Measurements from ENCODE around the gene MAST4.

MAST4 gene

DNA sequence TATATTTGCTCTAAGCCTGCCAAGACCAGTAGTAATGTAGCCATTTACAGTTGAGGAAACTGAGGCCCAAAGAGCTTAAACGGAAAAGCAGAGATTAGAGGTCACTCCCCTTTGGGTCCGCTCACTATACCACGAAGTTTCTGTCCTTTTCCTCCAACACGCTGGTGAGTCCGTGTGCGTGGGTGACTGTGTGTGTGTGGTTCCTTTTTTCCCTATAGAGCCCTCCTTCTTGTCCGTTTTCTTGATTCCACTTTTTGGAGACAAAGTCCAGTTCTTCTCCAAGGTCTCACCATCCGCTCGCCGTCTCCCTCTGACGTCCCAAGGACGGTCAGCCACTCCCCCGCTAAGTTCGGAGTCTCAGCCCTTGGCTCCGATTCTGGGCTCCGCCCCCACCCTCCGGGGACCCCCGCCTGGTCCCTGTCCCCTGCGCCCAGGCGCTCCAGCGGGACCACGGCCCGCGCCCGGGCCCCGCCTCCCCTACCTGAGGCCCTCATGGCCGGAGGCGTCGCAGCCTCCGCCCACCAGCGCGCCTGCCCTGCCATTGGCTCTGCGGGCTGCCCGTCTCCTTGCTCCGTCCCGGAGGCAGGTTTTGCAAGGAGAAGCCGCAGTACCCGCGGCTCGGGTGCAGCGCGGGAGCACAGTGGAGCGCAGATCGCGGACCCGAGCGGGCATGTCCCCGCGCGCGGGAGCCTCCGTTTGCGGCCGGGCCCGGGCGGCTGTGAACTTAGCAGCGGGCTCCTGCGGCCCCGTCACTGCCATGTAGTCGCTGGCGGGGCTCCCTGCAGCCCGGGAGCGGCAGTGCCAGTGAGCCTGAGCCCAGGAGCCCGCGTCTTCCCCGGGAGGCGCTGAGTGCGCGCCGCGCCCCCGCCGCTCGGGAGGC lies at the start of gene MAST4:
MAST4 (plus strand) TSS at position 638 of the 880 bp plus-strand sequence. CDS start 263 bp downstream, outside the sequence.
- Histone ChIP-seq H3K36me3 (replicated peaks; ENCODE audit: low read depth, low read length) (no peaks in the 10 kb centered on the region), H2AFZ (ENCODE audit: low read depth, low read length) (peak within 1 kb of the TSS; percentile 54), H3K27me3 (ENCODE audit: low read depth, low read length) (peaks cover 65% of the 10 kb centered on the region), H3K9ac (ENCODE audit: low read length) (peak within 1 kb of the TSS; percentile 44), H3K4me2 (ENCODE audit: low read length) (peak within 1 kb of the TSS; percentile 97), H4K20me1 (ENCODE audit: insufficient read depth, low read length) (no peaks in the 10 kb centered on the region), H3K9me3 (ENCODE audit: insufficient read depth, low read length) (no peaks in the 10 kb centered on the region), H3K27ac (ENCODE audit: low read length) (no peak within 1 kb of the TSS), H3K79me2 (ENCODE audit: low read length) (no peaks in the 10 kb centered on the region), H3K4me1 (ENCODE audit: low read length) (peaks cover 9% of the 10 kb centered on the region), H3K4me3 (ENCODE audit: low read length) (peak within 1 kb of the TSS; percentile 86)
- no peak for TF ChIP-seq CTCF (IDR thresholded peaks at IDR 0.05; ENCODE audit: low read depth, low read length)
- no peak for TF ChIP-seq EZH2phosphoT487 (IDR thresholded peaks at IDR 0.05; ENCODE audit: low read depth)

DNA sequence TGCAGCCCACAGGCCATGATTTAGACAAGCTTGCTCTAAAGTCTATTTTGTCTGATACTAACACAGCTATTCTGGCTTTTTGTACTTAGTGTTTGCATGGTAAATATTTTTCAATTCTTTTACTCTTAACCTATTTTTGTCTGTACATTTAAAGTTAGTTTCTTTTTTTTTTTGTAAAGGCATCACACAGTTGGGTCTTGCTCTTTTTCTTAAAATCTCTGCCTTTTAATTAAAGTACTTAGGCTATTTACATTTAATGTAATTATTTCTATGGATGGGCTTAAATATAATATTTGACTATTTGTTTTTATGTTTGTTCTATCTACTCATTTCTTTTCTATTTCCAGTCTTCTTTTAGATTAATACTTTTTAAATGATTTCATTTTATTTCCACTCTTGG lies 49.7 kb upstream of the MAST4 start:
- Histone ChIP-seq H3K4me3 (ENCODE audit: low read length) (no peak overlapping the region), H3K4me2 (ENCODE audit: low read length) (no peak overlapping the region), H3K4me1 (ENCODE audit: low read length) (no peaks in the 10 kb centered on the region), H3K36me3 (replicated peaks; ENCODE audit: low read depth, low read length) (no peaks in the 10 kb centered on the region), H2AFZ (ENCODE audit: low read depth, low read length) (no peak overlapping the region), H3K9me3 (ENCODE audit: insufficient read depth, low read length) (no peaks in the 10 kb centered on the region), H3K27me3 (ENCODE audit: low read depth, low read length) (peaks cover 3% of the 10 kb centered on the region; the same call in 1 of the 2 replicates), H4K20me1 (ENCODE audit: insufficient read depth, low read length) (no peaks in the 10 kb centered on the region), H3K27ac (ENCODE audit: low read length) (no peak overlapping the region), H3K79me2 (ENCODE audit: low read length) (no peaks in the 10 kb centered on the region), H3K9ac (ENCODE audit: low read length) (no peak overlapping the region)
- no peak for TF ChIP-seq EZH2phosphoT487 (IDR thresholded peaks at IDR 0.05; ENCODE audit: low read depth)
- TF ChIP-seq CTCF (IDR thresholded peaks at IDR 0.05; ENCODE audit: low read depth, low read length), result no peak

- no peak for TF ChIP-seq EZH2phosphoT487 (IDR thresholded peaks at IDR 0.05; ENCODE audit: low read depth)
- TF ChIP-seq CTCF (IDR thresholded peaks at IDR 0.05; ENCODE audit: low read depth, low read length), result no peak
- H3K79me2 ChIP-seq (ENCODE audit: low read length), result no peaks in the 10 kb centered on the region
- no peaks in the 10 kb centered on the region for H3K9me3 ChIP-seq (ENCODE audit: insufficient read depth, low read length)
- H3K27ac ChIP-seq (ENCODE audit: low read length), result no peak overlapping the region
- peaks cover 30% of the 10 kb centered on the region for H3K27me3 ChIP-seq (ENCODE audit: low read depth, low read length)
- H4K20me1 ChIP-seq (ENCODE audit: insufficient read depth, low read length), result 0 out of 2 replicates have a peak, but pooled peaks cover 5% of the 10 kb centered on the region
- H3K4me3 ChIP-seq (ENCODE audit: low read length), result no peak overlapping the region
- no peaks in the 10 kb centered on the region for H3K36me3 ChIP-seq (replicated peaks; ENCODE audit: low read depth, low read length)
- H3K4me1 ChIP-seq (ENCODE audit: low read length), result peaks cover 18% of the 10 kb centered on the region
- H3K4me2 ChIP-seq (ENCODE audit: low read length), result no peak overlapping the region
- H2AFZ ChIP-seq (ENCODE audit: low read depth, low read length), result no peak overlapping the region
- no peak overlapping the region for H3K9ac ChIP-seq (ENCODE audit: low read length)
These were observed 44.9 kb upstream of the MAST4 start for GRCh38 chr5:66551338-66551737.

DNA sequence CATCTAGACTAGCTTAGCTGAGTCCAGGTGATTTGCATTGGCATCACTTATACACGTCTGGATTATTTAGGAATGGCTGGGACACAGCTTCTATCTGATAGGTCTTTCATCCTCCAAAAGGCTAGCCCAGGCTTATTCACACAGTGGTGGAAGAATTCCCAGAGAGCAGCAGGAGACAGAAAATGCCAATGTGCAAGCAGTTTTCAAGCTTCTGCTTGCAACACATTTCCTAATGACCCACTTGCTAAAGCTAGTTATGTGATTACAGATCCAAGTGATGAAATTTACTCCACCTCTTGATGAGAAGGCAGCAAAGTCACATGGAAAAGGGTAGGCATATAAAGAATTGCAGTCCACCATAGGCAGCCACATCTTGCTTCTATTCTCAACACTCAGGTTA lies 44.2 kb upstream of the MAST4 start:
- Histone ChIP-seq H2AFZ (ENCODE audit: low read depth, low read length) (no peak overlapping the region), H3K79me2 (ENCODE audit: low read length) (no peaks in the 10 kb centered on the region), H3K27me3 (ENCODE audit: low read depth, low read length) (peaks cover 34% of the 10 kb centered on the region), H3K4me3 (ENCODE audit: low read length) (no peak overlapping the region), H3K9ac (ENCODE audit: low read length) (no peak overlapping the region), H3K27ac (ENCODE audit: low read length) (no peak overlapping the region), H3K9me3 (ENCODE audit: insufficient read depth, low read length) (no peaks in the 10 kb centered on the region), H3K4me1 (ENCODE audit: low read length) (peaks cover 18% of the 10 kb centered on the region), H3K36me3 (replicated peaks; ENCODE audit: low read depth, low read length) (no peaks in the 10 kb centered on the region), H3K4me2 (ENCODE audit: low read length) (no peak overlapping the region), H4K20me1 (ENCODE audit: insufficient read depth, low read length) (0 out of 2 replicates have a peak, but pooled peaks cover 5% of the 10 kb centered on the region)
- no peak for TF ChIP-seq CTCF (IDR thresholded peaks at IDR 0.05; ENCODE audit: low read depth, low read length)
- TF ChIP-seq EZH2phosphoT487 (IDR thresholded peaks at IDR 0.05; ENCODE audit: low read depth), result no peak

Measured in OCI-LY3 (cell line).